ENCODE results near the gene MYO3B.
A peak's percentile ranks its signal among the peaks of the same experiment; 100 is the strongest.
"Not testable (repeated sequence)": the region's sequence is repeated elsewhere in the genome, so short reads cannot be mapped to it uniquely, and the experiment has no call there.

MYO3B gene

DNA sequence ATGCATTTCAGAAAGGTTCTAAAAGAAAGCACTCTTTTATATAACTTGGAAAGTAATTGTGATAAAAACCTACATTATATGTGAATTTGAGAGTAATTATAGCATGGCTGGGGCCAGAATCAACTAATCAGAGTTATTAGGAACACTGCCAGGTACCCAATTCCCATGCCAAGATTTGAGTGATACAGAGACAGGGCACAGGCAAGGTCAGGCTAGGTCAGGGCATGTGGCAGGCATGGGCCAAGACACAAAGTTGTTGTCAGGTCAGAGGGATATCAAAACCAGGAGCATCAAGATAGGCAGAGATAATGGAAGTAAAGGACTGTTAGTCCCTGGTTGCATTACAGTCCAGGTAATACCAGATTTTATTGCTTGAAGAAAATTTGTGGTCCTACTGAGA is 87.4 kb downstream of the MYO3B start:
- DNase-seq = no peak

GRCh38 chr2:170266358-170266757 is 88.4 kb downstream of the MYO3B start:
- no peak for DNase-seq

GRCh38 chr2:170267071-170267470 is 89.1 kb downstream of the MYO3B start:
- DNase-seq = no peak

GRCh38 chr2:170270278-170270864 is 92.4 kb downstream of the MYO3B start:
- DNase-seq = no peak

DNA sequence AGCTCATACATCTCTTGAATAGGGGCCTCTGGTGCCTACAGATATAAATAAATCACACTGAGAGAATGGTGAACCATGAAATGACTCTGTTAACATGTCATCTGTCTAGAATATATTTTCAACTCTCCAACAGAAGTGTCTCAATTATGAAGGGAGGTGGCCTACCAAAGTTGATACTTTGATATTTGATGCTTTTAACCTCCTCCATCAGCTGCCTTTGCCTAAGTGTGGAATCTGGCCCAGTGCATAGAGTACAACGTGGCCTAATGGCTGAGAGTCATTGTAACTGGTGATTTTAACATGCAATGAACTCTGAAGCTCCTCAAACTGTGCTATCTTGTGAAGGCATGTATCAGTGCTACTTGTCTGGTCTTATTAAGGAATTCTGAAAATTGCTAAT is 93.4 kb downstream of the MYO3B start:
- DNase-seq = peak; percentile 85

GRCh38 chr2:170276056-170276455 is 98.1 kb downstream of the MYO3B start:
- DNase-seq = no peak

DNA sequence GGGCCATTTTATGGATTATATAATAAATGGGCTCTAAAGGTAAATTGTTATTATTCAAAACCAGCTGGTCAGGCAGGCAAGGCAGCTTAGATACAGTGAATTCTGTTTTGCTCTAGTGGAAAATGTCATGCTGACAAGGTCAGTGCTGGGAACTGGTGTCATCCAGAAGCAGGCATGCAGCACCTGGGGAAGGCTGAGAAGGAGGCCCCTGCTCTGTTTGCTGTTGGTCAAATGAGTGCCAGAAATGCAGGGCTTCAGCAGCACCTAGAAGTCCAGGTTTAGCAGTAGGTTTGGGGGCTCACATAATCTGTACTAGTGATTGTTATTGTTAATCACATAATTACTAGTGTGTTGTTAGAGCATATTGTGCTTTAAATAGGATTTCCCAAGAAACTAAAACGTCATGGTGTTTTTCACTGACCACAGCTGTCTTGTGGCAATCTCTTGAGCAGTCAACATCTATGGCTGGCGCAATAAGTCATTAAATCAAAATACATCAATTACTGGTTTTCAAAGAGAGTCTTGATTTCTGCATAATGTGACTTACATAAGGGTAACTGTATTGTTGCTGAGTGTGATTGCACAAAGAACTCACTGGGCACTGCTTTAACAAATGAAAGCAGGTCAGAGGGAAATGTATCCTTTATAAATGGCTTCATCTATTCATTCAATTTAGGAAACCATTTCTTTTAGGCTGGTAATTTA is 99.1 kb downstream of the MYO3B start:
- peak; percentile 23 for DNase-seq

DNA sequence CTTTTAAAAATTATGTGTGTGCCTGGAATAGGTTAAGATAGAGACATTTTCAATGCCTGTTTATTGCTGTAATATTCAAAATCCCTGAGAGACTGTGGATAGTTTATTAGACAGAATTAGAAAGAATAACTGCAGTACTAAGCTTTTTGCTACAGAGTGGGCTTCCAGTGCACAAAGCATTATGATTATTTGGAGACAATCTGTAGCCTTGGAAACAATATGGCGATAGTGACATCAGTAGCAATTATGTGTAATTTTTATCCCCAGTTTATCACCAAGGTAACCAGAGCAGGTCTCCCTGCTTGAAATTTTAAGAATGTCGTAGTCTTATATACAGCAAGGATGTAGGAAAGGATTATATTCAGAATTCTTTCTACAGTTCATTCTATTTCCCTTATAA is 100.0 kb downstream of the MYO3B start:
- no peak for DNase-seq

GRCh38 chr2:170279615-170280014 is 101.7 kb downstream of the MYO3B start:
- not testable (repeated sequence) for DNase-seq

- no peak for DNase-seq
These were observed 104.9 kb downstream of the MYO3B start for GRCh38 chr2:170282851-170283250.

- no peak for DNase-seq
These were observed 106.3 kb downstream of the MYO3B start for GRCh38 chr2:170284205-170284604.

DNA sequence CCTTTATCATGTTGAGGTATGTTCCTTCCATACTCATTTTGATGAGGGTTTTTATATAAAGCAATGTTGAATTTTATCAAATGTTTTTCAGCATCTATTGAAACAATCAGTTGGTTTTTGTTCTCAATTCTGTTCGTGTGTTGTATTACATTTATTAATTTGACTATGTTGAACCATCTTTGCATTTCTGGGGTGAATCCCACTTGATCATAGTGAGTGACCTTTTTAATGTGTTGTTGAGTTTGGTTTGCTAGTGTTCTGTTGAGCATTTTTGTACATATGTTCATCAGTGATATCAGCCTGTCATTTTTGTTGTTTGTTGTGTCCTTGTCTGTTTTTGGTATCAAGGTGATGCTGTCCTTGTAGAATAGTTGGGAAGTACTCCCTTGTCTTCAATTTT is 110.9 kb downstream of the MYO3B start:
- no peak for DNase-seq

DNA sequence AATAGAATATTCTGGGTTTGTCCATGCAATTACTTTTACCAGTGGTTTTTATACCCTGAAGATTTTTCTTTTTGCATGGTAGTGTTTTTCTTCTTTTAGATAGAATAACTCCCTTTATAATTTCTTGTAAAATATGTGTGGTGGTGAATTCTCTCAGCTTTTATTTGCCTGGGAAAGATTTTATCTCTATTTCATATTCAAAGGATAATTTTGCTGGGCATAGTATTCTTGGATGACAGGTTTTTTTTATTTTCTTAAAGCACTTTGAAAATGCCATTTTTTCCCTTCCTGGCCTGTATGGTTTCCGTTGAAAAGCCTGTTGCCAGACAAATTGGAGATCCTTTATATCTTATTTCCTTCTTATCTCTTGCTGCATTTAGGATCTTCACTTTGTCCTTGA is 113.5 kb downstream of the MYO3B start:
- DNase-seq = no peak

GRCh38 chr2:170292415-170292814 is 114.5 kb downstream of the MYO3B start:
- no peak for DNase-seq

- DNase-seq = no peak
These were observed 119.5 kb downstream of the MYO3B start for GRCh38 chr2:170297496-170297895.

DNA sequence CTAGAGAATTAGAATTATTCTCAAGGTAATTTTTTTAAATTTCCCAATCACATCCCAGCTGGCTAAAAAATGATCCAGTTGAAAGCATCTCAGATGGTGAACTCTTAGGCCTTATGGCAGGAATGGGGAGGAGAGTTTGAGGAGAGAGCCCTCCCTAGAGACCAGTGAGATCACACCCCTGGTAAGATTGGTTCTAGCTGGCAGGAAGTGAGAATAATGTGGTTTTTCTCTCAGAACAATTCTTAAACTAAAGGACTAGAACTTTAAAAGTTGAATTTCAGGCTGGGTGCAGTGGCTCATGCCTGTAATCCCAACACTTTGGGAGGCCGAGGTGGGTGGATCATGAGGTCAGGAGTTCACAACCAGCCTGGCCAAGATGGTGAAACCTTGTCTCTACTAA is 120.2 kb downstream of the MYO3B start:
- no peak for DNase-seq

- no peak for DNase-seq
These were observed 121.0 kb downstream of the MYO3B start for GRCh38 chr2:170298861-170299429.

DNA sequence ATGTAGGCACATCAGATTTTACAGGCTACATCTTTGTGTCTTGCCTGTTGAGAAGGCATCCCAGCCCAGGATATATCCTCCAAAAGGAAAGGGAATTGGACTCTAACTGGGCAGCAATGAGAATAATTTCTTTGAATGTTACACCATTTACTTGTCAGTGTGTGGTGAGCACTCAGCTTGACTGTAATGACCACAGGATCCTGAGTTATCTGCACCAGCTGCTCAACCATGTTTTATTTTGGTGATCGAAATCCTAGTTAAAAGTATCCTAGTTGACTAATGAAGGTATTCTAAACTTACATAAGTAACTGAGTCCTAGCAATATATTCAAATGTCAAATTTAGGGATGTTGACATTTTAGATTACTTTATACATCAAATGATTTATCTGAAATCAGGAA is 123.0 kb downstream of the MYO3B start:
- no peak for DNase-seq

GRCh38 chr2:170301626-170302025 is 123.7 kb downstream of the MYO3B start:
- no peak for DNase-seq

DNA sequence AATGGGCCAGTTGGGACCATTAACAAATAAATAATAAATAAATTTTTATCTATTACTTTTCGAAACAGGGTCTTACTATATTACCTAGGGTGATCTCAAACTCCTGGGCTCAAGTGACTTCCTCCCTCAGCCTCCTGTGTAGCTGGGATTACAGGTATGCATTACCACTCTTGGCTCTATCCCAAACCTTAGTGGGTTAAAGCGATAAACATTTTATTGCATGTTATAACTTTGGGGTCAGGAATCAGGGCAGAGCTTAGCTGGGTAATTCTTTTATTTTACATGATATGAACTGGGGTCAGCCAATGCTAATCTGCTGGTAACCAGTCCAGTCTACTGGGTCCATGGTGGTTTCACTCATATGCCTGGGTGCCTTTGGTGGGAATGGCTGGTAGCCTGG is 127.8 kb downstream of the MYO3B start:
- no peak for DNase-seq

GRCh38 chr2:170306293-170306873 is 128.4 kb downstream of the MYO3B start:
- no peak for DNase-seq

- DNase-seq = no peak
These were observed 129.1 kb downstream of the MYO3B start for GRCh38 chr2:170307052-170307451.

GRCh38 chr2:170307555-170308351 is 129.8 kb downstream of the MYO3B start:
- no peak for DNase-seq

Data from DMS153 (cell line).